GOT3 (cell line): Measurements from ENCODE around the gene UNKL.

ENCODE experiments used
- DNase-seq: peaks from one replicate; lab custom pipeline; 2025; ENCODE audit warnings: mixed read lengths; lab: John Stamatoyannopoulos, UW

Gene UNKL, protein sequence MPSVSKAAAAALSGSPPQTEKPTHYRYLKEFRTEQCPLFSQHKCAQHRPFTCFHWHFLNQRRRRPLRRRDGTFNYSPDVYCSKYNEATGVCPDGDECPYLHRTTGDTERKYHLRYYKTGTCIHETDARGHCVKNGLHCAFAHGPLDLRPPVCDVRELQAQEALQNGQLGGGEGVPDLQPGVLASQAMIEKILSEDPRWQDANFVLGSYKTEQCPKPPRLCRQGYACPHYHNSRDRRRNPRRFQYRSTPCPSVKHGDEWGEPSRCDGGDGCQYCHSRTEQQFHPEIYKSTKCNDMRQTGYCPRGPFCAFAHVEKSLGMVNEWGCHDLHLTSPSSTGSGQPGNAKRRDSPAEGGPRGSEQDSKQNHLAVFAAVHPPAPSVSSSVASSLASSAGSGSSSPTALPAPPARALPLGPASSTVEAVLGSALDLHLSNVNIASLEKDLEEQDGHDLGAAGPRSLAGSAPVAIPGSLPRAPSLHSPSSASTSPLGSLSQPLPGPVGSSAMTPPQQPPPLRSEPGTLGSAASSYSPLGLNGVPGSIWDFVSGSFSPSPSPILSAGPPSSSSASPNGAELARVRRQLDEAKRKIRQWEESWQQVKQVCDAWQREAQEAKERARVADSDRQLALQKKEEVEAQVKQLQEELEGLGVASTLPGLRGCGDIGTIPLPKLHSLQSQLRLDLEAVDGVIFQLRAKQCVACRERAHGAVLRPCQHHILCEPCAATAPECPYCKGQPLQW

DNA sequence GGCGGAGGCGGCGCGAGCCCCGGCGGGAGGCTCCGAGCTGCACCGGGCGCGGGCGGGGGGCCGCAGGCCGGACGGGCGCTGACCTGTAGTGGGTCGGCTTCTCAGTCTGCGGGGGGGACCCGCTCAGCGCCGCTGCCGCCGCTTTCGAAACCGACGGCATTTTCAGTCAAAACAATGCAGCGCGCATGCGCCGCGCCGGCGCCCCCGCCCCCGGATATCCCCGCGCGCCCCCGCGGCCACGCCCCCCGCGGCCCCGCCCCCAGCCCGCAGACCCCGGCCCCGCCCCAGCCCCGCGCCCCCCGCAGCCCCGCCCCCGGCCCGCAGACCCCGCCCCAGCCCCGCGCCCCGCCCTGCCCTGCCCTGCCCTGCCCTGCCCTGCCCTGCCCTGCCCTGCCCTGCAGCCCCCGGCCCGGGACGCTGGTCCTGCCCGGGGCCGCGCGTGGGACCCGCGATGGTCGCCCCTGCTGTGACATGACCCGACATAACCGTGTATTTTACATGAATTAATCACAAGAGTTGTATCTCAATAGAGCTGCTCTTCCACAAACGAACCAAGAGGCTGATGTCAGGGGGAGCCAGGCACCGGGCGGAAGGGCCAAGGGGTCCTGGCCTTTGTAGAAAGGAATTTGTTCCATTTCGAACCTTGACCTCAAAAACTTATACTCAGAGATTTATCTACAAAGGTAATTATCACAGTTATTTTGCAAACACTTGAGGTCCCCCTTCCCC is at the start of gene UNKL:
Gene UNKL (minus strand): TSS at position 173 of the 729 bp plus-strand sequence. CDS start 13 bp downstream, at position 160.
- DNase-seq: no peak

DNA sequence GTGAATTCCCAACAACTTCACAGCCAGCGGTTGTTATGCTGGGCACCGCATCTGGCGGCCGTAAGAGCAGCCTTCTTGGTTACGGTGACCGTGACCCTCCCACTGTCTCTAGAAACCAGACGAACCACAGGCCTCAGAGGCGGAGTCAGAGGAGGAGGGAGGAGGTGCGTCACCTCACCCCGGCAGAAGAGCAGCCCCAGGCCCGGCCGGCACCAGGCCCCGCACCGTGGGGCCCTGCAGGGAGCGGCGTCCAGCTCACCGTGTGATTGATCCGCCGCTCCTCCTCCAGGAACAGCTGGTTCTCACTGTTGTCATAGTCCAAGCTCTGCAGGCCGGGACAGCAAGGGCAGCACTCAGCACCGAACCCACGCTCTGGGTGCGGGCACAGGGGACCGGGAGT is 46.6 kb upstream of the UNKL start:
- no peak for DNase-seq

DNA sequence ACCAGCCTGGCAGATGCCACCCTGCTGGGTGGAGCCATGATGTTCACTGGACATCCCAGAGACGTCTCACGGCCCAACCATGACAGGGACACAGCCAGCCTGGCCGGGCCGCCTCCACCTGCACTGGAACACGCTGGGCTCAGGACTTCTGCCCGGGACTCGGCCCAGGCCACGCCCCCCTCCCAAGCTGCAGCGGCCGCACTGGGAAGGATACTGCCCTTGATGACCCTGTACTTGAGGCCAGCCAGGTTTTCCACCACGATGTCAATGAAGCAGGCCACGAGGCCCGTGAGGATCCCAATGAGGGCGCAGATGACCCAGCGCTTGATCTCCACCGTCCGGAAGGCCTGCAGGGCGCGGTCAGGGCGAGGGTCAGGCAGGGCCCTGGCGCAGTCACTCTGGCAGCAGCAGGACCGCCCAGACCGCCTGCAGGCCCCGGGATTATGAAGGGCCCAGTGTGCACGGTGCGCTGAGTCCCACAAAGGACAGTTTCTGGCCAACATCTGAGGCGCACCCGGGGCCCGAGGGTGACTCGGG is 46.2 kb upstream of the UNKL start:
- no peak for DNase-seq

DNA sequence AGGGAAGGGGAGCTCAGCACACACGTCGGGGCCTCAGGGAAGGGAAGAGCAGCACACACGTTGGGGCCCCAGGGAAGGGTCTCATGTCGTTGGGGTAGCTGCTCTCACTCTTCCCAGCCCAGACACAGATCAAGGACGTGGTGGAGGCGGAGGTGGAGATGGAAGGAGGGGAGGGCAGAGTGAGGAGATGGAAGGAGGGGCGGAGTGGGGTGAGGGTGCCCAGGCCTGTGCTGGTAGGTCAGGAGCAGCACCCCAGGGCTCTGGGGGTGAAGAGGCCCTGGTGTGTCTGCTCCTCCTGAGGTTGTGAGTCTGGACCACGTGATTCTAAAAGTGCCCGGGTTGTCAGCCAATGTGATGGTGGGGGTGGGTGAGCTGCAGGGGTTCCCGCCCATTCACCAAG is 45.5 kb upstream of the UNKL start:
- no peak for DNase-seq

DNA sequence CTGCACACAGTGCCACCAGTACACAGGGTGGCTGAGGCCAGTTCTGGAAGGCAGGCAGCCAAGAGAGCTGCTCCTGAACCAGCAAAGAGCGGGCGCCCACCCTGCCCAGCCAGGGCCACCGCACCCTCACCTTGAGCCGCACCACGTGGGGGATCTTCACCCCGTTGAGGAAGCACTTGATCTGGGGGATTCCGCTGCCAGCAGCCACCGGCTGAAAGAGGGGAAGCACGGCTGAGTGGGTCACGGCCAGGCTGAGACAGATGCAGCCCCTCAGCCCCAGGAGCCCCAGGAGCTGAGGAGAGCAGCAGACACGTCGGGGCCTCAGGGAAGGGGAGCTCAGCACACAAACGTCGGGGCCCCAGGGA is 44.5 kb upstream of the UNKL start:
- DNase-seq: no peak

DNA sequence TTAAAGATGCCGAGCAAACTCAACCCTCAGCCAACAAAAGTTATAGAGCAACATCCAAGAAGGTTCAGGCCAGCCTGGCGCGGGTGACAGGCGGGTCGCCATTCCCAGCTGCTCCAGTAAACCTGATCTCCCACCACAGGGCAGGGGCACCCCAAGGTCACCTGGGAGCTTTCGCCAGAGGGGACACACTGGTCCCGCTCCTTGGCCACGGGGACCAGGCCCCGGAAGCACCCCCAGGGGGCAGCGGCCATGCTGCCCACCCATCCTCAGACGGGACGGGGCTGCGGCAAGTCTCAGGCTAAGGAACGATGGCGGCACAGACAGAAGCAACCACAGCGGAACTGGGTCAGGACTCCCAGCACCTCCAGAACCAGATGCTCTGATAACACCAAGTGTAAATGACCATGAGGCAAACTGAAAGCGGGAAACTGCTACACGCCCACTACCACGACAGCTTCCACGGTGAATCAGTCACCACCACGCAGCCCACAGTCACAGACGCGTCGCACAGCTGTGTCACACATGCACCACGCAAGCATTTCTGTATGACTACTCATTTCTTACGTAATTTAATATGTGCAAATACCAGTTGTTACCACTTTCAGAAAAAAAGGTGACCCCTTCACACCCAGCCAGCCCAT is 44.0 kb upstream of the UNKL start:
- DNase-seq: no peak

DNA sequence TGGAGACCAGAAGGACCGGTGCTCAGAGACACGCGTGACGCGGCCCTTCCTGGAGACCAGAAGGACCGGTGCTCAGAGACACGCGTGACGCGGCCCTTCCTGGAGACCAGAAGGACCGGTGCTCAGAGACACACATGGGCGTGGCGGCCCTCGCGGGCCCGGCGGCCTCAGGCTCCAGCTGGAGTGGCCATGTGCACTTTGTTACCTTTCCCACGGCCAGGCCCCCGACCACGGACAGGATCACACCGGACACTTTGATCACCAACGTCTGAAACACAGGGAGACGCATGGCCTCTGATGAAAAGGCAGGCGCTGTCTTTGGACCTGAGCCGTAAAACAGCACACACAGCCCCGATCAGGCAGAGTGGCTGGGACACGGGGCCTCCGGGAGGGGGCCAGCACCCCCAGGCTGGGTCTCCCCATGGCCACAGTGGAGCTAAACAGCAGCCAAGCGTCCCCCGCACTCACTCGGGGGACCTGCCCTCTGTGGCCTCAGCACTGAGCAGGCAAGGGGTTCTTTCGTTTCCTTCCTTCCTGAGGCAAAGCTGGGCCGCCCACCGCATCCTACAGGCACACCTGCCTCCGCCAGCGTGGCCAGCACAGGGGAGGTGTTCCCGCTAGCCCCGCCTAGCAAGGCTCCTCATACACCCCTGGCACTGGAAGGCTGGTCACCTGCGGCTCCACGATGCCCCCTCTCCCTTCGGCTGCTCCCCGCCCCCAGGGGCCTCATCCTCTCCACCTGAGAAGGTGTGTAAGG is 43.2 kb upstream of the UNKL start:
- no peak for DNase-seq

DNA sequence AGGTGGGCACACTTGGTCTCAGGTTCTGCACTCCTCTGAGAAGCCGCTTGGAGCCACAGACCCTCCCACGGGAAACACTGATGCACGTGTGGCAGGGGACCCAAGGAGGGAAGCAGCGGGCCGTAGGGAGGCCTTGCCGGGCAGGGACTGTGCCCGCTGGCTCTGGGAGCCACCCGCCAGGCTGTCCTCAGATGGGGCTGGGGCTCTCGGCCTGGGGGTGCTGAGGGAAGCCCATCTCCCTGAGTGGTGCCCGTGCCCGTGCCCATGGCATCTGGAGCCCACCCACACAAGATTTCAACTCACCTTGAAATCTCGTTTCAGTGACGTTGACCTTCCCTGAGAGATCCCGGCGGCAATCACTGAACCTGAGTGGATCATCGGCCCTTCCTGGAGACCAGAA is 42.4 kb upstream of the UNKL start:
- DNase-seq: no peak

DNA sequence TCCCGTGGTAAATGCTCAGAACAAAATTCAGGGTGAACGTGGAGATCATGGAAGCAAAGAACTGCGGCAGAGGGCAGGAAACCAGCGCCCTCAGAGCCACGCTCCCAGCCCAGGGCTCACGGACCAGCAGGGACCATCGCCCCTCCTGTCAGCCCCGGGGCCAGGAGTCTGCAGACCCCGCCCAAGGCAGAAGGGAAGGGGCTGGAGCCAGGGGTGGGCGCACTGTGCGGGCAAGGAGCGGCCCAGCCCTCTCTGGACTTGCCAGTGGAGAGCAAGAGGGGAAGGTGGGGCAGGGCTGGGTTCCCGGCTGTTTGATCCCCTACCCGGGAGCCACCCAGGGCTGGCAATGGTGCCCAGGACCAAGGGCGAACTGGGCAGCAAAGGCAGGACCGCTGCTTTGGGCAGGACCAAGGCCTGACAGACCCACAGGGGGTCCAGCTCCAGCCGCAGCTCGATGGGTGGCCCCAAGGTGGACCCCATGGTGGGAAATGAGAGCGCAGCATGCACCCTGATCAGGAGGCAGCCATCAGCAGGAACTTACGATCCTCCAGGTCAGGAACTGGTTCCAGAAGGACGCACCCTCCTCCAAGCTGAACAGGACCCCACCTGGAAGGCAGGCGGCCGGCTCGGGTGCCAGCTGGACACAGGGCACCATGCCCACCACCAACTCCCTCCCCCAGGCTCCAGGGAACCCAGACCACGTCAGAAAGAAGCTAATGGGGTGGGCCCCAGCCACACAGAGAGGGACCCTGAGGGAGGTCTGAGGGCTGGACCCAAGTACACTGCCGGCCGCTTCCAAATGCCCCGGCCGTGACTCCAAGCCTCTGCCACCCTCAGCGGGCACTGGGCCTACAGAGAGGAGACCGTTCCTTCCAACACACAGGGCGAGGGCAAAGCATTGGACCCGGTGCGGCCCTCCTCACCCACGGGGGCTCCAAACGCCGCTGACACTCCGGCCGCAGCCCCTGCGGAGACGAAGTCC is 41.0 kb upstream of the UNKL start:
- DNase-seq: no peak

DNA sequence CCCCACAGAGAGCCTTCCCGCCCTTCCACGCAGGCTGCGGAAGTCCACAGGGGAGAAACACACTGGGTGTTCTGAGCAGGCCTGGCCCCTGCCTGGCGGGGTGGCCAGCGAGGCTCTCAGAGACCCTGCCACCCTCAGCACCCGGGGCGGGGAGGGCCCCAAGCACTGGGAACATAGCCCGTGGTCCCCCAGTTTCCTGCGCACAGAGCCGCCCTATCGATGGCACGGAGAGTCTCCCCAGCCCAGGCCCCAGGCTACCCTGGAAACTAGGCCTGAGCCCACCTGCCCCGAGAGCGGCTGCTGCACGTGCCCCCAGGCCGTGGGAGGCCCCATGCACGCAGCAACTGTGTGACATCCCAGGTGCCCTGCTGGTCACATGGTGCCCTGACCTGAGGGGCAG is 40.1 kb upstream of the UNKL start:
- no peak for DNase-seq

DNA sequence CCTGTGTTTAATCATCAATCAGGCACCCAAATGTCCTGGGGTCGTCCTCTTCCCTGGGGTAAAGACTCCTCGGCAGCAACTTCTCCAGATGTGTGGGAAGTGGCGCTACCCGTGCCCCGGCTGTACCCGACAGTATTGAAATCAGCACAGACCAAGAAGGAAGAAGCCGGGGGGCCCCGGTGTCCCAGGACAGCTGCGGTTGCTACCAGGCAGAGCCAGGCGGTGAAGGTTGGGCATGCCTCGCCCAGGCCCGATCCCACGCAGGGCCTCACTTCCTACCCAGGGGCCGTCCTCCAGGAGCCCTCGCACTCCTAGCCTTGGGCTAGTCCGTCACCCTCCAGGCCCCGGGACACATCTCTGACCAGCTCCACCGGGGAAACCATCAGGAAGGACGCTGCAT is 38.8 kb upstream of the UNKL start:
- no peak for DNase-seq

DNA sequence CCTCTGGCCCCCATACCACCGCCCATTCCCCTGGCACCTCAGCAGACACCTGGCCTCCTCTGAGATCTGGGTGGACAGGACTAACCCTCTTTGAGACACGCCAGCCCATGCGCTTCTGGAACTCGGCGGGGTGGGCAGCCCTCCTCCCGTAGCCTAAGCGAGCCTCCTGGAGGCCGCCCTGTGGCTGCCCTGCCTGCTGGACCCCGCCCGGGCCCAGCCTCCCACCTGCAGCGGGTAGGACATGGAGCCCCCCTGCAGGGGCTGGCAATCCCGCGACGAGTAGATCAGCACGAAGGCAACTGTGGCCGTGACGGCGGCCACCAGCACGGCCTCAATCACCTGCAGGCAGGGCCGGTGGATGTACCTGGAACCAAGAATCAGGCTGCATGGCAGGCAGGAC is 38.0 kb upstream of the UNKL start:
- DNase-seq: no peak

DNA sequence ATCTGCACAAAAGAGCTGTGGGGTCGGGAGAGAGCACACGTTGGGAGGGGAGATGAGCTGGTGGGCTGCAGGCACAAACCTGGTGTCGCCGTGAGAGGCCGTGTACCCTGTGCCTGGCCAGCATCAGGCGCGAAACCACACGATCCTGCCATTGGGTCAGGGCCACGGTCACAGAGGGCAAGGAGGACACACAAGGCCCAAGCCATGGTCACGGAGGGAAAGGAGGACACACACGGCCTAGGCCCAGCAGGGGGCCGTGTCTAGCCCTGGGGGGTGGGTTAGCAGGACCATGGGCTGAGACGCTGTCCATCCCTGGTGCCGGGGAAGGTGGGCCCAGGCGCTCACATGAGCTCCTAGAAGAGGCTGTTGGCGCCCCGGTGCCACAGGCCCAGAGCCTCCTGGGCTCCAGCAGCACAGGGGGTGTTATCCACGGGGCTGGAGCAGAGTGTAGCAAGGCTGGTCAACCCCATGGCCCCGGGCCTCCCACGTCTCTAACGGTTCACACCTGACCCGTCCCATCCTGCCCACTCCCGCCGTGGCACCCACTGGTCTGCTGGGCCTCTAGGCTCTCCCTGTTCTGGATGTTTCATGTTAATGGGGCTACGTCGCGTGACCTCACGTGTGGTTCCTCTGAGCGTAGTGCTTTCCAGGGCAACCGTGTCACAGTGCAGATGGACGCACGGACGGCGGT is 37.3 kb upstream of the UNKL start:
- no peak for DNase-seq

DNA sequence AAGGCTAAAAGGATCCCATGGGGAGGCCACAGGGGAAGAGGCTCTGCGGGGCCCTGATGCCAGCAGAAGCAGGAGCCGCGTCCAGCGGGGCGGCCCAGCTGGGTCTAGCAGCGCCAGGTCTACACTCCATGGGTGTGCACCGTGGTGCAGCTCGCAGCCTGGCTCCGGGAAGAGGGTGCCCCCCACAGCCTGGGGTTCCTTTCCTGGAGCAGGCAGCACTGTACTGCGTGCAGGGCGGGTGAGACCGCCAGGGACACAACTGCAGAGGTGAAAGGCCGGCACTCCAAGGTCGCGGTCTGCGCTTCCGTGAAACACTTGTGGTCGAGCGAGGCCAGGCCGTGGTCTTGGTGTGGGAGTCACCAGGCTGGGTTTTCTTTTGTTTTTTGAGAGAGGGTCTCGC is 36.3 kb upstream of the UNKL start:
- no peak for DNase-seq

DNA sequence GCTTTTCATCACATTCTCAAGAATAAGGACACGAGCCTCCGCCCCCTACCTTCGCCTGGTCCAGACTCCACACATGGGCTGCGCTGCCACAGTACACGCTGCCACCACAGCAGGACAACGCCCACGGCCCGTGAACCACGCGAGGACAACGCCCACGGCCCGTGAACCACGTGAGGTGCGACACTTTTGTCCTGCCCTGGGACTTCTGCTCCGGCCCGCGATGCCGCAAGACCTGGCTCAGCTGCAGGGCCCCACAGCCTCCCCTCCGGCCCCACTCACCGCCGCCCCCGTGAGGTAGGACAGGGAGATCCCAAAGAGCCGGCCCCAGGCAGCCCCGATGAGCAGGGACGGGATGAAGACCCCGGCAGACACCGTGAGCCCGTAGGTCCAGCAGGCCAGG is 35.7 kb upstream of the UNKL start:
- no peak for DNase-seq

DNA sequence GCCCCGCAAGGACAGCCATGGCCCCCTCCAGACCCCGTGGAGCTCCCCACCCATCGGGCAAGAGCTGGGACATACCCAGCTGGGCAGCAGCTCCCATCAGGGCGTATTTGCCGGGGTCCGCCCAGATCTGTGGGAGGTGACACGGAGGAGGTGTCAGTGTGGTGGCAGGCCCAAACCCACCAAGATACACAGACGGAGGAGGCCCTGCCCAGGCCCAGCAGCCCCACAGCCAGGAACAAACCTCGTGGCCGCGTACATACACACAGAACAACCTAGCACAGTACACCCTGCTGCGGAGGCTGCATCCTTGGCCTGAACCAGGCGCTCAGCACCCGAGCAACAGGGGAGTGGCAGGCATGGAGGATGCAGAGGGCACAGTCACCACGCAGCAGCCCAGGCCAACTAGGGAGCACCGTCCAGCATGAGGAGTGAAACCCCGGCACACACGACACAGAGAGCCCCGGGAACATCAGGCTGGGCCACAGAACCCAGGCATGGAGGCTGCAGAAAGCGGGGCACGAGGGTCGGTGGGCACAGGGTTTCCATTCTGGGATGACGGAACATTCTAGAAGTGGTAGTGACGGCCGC is 34.8 kb upstream of the UNKL start:
- DNase-seq: no peak

DNA sequence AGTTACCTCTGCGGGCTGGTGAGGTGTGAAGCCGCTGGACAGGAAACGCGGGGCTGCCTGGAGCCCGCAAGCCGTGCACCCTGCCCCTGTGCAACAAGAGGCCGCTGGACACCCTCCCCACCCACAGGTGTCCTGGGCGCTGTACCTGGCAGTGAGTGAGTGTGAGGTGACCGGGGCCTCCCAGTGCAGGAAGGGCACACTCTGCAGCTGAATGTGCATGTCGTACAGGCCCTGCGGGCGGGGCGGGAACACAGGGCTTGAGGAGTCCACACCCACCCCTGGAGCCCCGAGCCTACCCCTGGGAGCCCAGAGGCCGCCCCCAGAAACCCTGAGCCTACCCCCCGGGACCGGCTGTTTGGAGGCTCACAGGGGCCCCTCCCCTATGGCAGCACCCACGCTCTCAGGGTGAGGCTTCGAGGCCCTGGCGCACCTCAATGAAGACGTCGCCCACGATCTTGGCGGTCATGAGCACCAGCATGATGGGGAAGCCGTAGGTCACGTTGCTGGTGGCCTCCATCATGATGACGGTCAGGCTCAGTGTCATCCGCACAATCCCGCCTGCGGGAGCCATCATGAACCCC is 34.1 kb upstream of the UNKL start:
- DNase-seq: no peak

DNA sequence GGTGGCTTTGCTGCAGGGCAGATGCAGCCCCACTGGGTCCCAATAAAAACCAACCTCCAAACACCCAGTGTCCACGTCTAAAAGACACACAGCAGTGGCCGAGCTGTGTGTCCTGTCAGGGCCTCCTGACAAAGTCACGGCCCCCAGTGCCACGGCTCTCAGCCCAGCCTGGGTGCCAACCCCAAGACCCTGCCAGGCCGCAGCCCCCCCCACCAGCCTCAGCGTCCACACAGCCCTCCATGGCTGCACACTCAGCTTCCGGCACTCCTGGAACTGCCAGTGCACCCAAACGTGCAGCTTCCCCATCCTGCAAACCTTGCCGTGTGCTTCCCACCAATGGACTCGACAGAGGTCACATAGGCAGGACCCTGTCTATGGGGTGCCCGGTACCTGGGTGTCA is 33.5 kb upstream of the UNKL start:
- DNase-seq: no peak
